ENCODE measurements around the gene RASEF. TPM values are rescaled to one million over a fixed set of nuclear protein-coding genes. Genes with fewer than 3 reads are reported as not detected.
"Not testable (repeated sequence)": the region's sequence is repeated elsewhere in the genome, so short reads cannot be mapped to it uniquely, and the experiment has no call there.

RASEF gene
- 0.16 TPM for total RNA-seq
- long read RNA-seq: 0 reads

DNA sequence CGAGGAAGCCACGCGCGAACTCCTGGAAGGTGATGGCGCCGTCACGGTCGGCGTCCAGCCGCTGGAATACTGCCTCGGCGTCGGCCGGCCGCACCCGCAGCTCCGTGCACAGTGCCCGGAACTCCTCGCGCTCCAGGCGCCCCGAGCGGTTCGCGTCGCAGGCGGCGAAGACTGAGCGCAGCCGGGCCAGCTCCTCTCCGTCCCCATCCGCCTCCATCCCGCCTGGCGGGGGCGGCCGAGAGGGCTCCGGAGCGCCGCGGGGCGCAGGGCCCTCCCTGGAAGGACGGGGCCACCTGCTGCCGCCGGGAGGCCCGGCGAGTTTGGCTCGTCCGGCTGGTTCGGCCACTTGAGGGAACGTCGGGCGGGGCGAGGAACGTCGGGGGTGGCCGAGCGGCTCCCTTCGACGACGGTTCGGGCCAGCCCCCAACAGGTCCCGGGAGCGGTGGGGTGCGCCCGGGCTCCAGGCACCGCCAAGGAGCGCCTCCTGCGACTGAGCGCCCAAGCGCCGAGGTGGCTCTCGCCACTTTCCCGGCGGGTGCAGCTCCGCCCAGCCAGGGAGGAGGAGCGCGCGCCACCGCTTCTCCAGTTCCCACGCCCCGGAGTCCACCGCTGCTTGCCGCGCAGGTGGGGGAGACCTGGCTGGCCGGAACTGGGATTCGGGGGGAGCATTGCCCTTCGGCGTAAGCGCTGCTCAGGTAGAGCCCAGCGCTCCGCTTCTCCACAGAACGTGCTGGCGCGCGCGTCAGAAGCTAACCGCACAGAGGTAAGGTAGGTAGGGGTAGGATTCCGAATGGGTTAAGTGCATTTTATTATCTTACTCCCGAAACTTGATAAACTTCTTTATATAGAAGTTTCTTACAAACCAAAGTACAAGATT is at the start of gene RASEF:
RASEF (minus strand) TSS at position 492 of the 877 bp plus-strand sequence; CDS start at position 217, 275 bp downstream.
- no peak for DNase-seq (ENCODE audit: low spot score)
- intact Hi-C loops (cut with DNase I): no loop called here

GRCh38 chr9:83111169-83111568 is 48.2 kb upstream of the RASEF start:
- intact Hi-C loops (cut with DNase I): no loop called here

GRCh38 chr9:83109296-83109695 is 46.4 kb upstream of the RASEF start:
- intact Hi-C loops (cut with DNase I): no loop called here

More at GRCh38 chr9:83111169-83111568, 48.2 kb upstream of the RASEF start:
- no peak for DNase-seq (ENCODE audit: low spot score)

GRCh38 chr9:83108208-83108607 is 45.3 kb upstream of the RASEF start:
- intact Hi-C loops (cut with DNase I): no loop called here
- DNase-seq (ENCODE audit: low spot score): no peak

More at GRCh38 chr9:83109296-83109695, 46.4 kb upstream of the RASEF start:
- no peak for DNase-seq (ENCODE audit: low spot score)

DNA sequence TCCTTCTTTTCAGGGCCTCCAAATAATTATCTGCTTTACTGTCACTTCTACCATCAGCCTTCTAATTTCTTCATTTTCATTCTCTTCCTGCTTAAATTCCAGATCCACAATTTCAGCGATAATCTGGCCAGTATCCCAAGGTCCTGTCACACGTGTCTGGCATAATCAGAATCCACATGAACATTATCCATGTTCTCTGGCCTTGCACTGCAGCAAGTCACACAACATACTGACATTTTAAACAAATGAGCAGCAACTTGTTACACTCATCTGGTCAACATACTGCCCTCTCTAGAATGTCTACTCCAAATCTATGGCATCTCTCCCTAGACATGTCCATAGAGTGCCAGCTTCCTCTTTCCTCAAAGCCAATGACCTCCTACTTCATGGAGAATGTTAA is 43.8 kb upstream of the RASEF start:
- no peak for DNase-seq (ENCODE audit: low spot score)
- intact Hi-C loops (cut with DNase I): no loop called here

DNA sequence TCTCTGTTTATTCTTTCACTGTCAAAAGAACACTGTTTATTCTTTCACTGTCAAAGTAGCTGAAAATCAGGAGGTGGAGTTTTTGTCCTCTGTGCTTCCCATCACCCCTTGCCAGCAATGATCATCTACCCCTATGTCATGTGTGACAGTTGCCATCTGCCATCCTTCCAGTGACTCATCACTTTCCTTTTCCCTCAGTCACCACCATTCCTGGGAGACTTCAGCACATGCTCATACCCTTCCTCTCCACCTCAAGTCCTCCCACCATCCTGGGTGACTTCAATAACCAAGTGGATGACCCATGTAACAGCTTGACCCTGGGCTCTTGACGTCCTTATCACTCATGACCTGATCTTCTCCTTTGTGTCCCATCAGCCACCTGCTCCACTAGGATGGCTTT is 43.3 kb upstream of the RASEF start:
- no peak for DNase-seq (ENCODE audit: low spot score)
- intact Hi-C loops (cut with DNase I): no loop called here

- intact Hi-C loops (cut with DNase I): no loop called here
Measured at GRCh38 chr9:83097633-83098032, 34.7 kb upstream of the RASEF start.

GRCh38 chr9:83093311-83093710 is 30.4 kb upstream of the RASEF start:
- DNase-seq (ENCODE audit: low spot score); intact Hi-C loops (cut with DNase I): not testable (repeated sequence)

More at GRCh38 chr9:83097633-83098032, 34.7 kb upstream of the RASEF start:
- no peak for DNase-seq (ENCODE audit: low spot score)

GRCh38 chr9:83081846-83082245 is 18.9 kb upstream of the RASEF start:
- no peak for DNase-seq (ENCODE audit: low spot score)
- intact Hi-C loops (cut with DNase I): no loop called here

- DNase-seq (ENCODE audit: low spot score): no peak
- intact Hi-C loops (cut with DNase I): no loop called here
Measured at GRCh38 chr9:83081010-83081409, 18.1 kb upstream of the RASEF start.

DNA sequence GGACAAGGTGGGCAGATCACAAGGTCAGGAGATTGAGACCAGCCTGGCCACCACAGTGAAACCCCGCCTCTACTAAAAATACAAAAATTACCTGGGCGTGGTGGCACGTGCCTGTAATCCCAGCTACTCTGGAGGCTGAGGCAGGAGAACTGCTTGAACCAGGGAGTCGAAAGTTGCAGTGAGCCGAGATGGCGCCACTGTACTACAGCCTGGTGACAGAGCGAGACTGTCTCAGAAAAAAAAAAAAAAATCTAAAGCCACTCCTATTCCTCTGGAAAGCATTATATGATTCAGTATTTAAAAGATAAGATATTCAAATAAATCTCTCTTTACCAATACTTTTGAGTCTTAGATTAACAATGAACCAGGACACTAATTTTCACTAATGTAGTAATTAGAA is 13.0 kb upstream of the RASEF start:
- intact Hi-C loops (cut with DNase I); DNase-seq (ENCODE audit: low spot score): not testable (repeated sequence)

- DNase-seq (ENCODE audit: low spot score); intact Hi-C loops (cut with DNase I): not testable (repeated sequence)
Measured at GRCh38 chr9:83072498-83072897, 9.6 kb upstream of the RASEF start.

GRCh38 chr9:83071626-83072025 is 8.7 kb upstream of the RASEF start:
- DNase-seq (ENCODE audit: low spot score): no peak
- intact Hi-C loops (cut with DNase I): no loop called here

GRCh38 chr9:83070261-83070660 is 7.3 kb upstream of the RASEF start:
- no peak for DNase-seq (ENCODE audit: low spot score)
- intact Hi-C loops (cut with DNase I): no loop called here

DNA sequence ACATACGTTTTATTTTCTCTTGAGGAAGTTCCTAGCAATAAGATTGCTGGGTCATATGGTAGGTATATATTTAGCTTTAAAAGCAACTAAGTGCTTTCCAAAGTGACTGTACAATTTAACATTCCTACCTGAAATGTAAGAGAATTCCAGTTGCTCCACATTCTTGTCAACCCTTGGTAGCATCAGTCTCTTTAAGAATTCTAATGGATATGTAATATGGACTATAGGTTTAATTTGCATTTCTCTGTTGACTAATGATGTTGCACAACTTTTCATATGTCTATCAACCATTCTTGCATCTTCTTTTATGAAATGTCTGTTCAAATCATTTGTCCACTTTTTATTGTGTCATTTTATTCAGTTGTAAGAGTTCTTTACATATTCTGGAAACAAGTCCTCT is 6.7 kb upstream of the RASEF start:
- DNase-seq (ENCODE audit: low spot score): no peak
- intact Hi-C loops (cut with DNase I): no loop called here

GRCh38 chr9:83068414-83068813 is 5.5 kb upstream of the RASEF start:
- DNase-seq (ENCODE audit: low spot score): no peak
- intact Hi-C loops (cut with DNase I): no loop called here

DNA sequence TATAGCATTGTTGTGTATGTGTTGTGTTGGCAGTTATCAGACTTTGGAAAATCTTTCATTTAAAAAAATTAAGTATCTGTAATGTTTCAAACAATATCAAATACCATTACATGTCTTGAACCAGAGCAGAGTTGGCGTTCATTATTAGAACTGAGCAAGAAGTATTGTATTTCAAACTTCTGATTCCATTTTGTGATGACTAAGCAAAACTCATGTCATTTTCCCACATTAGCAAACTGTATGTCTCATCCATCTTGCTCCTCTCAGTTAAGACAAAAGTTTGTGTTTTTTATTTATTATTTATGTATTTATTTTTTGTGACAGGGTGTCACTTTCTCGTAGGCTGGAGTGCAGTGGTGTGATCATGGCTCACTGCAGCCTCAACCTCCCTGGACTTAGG is 4.6 kb upstream of the RASEF start:
- intact Hi-C loops (cut with DNase I): no loop called here

GRCh38 chr9:83066771-83067170 is 3.8 kb upstream of the RASEF start:
- DNase-seq (ENCODE audit: low spot score): no peak
- intact Hi-C loops (cut with DNase I): no loop called here

More for the DNA sequence above, 4.6 kb upstream of the RASEF start:
- no peak for DNase-seq (ENCODE audit: low spot score)

DNA sequence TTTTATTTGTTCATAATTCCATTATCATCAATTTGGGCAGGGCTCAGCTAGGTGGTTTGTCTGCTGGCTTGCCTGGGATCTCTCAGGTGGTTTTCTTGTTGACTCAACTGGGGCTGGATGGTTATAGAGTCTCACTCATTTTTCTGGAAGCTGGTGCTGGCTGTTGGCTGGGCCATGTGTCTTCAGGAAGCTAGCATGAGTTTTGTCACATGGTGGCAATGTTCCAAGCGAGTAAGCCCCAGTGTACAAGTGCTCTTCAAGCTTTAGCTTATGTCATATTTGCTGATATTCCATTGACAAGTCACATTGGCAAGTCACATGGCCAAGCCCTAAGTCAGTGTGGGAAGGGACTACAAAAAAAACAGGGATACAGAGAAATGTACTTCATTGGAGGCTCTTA is 2.3 kb upstream of the RASEF start:
- intact Hi-C loops (cut with DNase I): no loop called here
- no peak for DNase-seq (ENCODE audit: low spot score)

- no peak for DNase-seq (ENCODE audit: low spot score)
- intact Hi-C loops (cut with DNase I): no loop called here
Measured at GRCh38 chr9:83061990-83062650, 822 bp downstream of the RASEF start.

DNA sequence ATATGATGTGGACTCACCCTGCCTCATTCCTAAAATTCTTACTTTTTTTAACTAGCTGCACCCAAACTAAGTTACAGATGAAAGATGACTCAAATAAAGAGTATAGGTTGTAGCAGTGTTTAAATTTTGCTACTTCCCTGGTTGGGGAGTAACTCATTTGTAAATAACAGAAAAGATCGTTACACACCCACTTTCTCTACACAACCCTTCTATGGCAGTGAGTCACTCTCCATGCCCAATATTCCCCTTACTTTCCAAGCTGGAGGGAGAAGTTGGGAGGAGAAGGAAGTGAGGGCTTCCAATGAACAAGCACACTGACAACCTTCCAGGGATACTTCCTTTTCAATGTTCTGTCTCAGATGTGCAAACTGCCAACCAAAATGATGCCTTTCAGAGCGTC is 1.9 kb downstream of the RASEF start:
- DNase-seq (ENCODE audit: low spot score): no peak
- intact Hi-C loops (cut with DNase I): no loop called here
